H1 (cell line): Measurements from ENCODE around the gene SAPCD1. TPM values are rescaled to one million over a fixed set of nuclear protein-coding genes. Genes with fewer than 3 reads are reported as not detected.

Experiments
- CTCF ChIA-PET: fragments of 300-600 bp; sonication (Branson Sonifier 250); formaldehyde crosslinking; loops from one replicate; lab custom pipeline; 2021; ENCODE audit not compliant: partially characterized antibody; lab: Charles Lee
- POLR2A ChIA-PET: fragments of 300-600 bp; sonication (Branson Sonifier 250); formaldehyde crosslinking; loops from one replicate; lab custom pipeline; 2021; ENCODE audit warnings: inconsistent platforms; ENCODE audit not compliant: partially characterized antibody; lab: Charles Lee
- DNase-seq, 2 experiments: peaks; one replicate each; pipeline versions ENCODE4 v3.0.0 to v3.0.0-alpha.2; 2010 to 2022; ENCODE audit warnings: low spot score in 2 of 2, low read depth in 1 of 2, mixed read lengths in 1 of 2
- FAIRE-seq: peaks from 2 replicates; lab custom pipeline; 2011; peaks lifted over from hg19 to GRCh38; lab: Jason Lieb, UNC
- H2AFZ ChIP-seq: 2 replicates; pipeline ENCODE4 v1.8.1; 2012; ENCODE audit warnings: low read length, inconsistent platforms
- H2AK5ac ChIP-seq: 2 replicates; pipeline ENCODE4 v1.6.1; 2013; ENCODE audit warnings: low read depth, low read length
- H2BK120ac ChIP-seq: replicated peaks from 2 replicates; pipeline ENCODE3; 2013; ENCODE audit warnings: low read depth, low read length, inconsistent platforms
- H2BK12ac ChIP-seq: 2 replicates; pipeline ENCODE4 v1.6.1; 2013; ENCODE audit warnings: low read depth, low read length
- H2BK15ac ChIP-seq: 2 replicates; pipeline ENCODE4 v1.6.1; 2013; ENCODE audit warnings: low read length
- H2BK20ac ChIP-seq: 2 replicates; pipeline ENCODE4 v1.6.1; 2013; ENCODE audit warnings: low read length
- H2BK5ac ChIP-seq: 2 replicates; pipeline ENCODE4 v1.6.1; 2013; ENCODE audit warnings: low read depth, low read length
- H3K14ac ChIP-seq: 2 replicates; pipeline ENCODE4 v1.6.1; 2013; ENCODE audit warnings: inconsistent platforms; ENCODE audit not compliant: insufficient read length
- H3K18ac ChIP-seq: 2 replicates; pipeline ENCODE4 v1.6.1; 2013; ENCODE audit warnings: low read length; ENCODE audit errors: extremely low read depth
- H3K23ac ChIP-seq: 2 replicates; pipeline ENCODE4 v1.6.1; 2013; ENCODE audit warnings: inconsistent platforms; ENCODE audit not compliant: insufficient read length
- H3K23me2 ChIP-seq: 2 replicates; pipeline ENCODE4 v1.6.1; 2013; ENCODE audit warnings: low read depth, low read length
- H3K27ac ChIP-seq: 2 replicates; pipeline ENCODE4 v1.6.1; 2011; ENCODE audit warnings: low read depth, low read length, inconsistent platforms
- H3K27me3 ChIP-seq, 4 experiments: replicated peaks in 1 of 4; 1 replicate in 1 of 4; 2 replicates in 3 of 4; pipeline versions ENCODE4 v1.6.1 to v1.8.1; 2011 to 2013; ENCODE audit warnings: low read length in 3 of 4, mild to moderate bottlenecking in 3 of 4, inconsistent platforms in 2 of 4, mixed read lengths in 2 of 4, moderate library complexity in 1 of 4; ENCODE audit not compliant: control insufficient read depth in 3 of 4, insufficient read depth in 3 of 4; ENCODE audit errors: extremely low read depth in 1 of 4
- H3K36me3 ChIP-seq, 4 experiments: 2 replicates each; pipeline versions ENCODE4 v1.6.1 to v1.8.1; 2011 to 2013; ENCODE audit warnings: mild to moderate bottlenecking in 4 of 4, low read length in 3 of 4, moderate library complexity in 2 of 4, control low read depth in 1 of 4, inconsistent platforms in 1 of 4; ENCODE audit not compliant: insufficient read depth in 4 of 4, control insufficient read depth in 2 of 4
- H3K4ac ChIP-seq: replicated peaks from 2 replicates; pipeline ENCODE3; 2013; ENCODE audit warnings: low read length, low read depth, mixed read lengths, inconsistent platforms; ENCODE audit not compliant: insufficient read length
- H3K4me1 ChIP-seq, 4 experiments: replicated peaks in 1 of 4; 1 replicate in 1 of 4; 2 replicates in 3 of 4; pipeline versions ENCODE4 v1.6.1 to v1.8.1; 2011 to 2013; ENCODE audit warnings: low read length in 3 of 4, inconsistent platforms in 2 of 4, mixed read lengths in 1 of 4; ENCODE audit not compliant: insufficient read depth in 4 of 4, control insufficient read depth in 3 of 4
- H3K4me2 ChIP-seq, 2 experiments: 2 replicates each; pipeline versions ENCODE4 v1.6.1 to v1.8.1; 2011 to 2013; ENCODE audit warnings: low read depth in 2 of 2, low read length in 2 of 2, control low read depth in 1 of 2, inconsistent platforms in 1 of 2, mild to moderate bottlenecking in 1 of 2; ENCODE audit not compliant: insufficient read depth in 1 of 2
- H3K4me3 ChIP-seq, 4 experiments: fragments of 200-600, 300-600 bp in 1 of 4; sonication (generic), shearing (Covaris generic), sonication (Bioruptor Twin) in 1 of 4; 2 replicates each; pipeline versions ENCODE4 v1.5.1 to v1.8.1; 2011 to 2016; ENCODE audit warnings: low read length in 4 of 4, low read depth in 3 of 4, control low read depth in 2 of 4, inconsistent platforms in 2 of 4, mild to moderate bottlenecking in 2 of 4, mixed read lengths in 1 of 4, moderate library complexity in 1 of 4; ENCODE audit not compliant: insufficient read depth in 2 of 4; ENCODE audit errors: extremely low read depth in 1 of 4
- H3K56ac ChIP-seq: replicated peaks from 2 replicates; pipeline ENCODE3; 2013; ENCODE audit warnings: low read depth, mild to moderate bottlenecking, mixed read lengths, low read length, inconsistent platforms; ENCODE audit not compliant: insufficient read length
- H3K79me1 ChIP-seq: 2 replicates; pipeline ENCODE4 v1.6.1; 2013; ENCODE audit warnings: low read depth, low read length, control low read depth
- H3K79me2 ChIP-seq, 2 experiments: 2 replicates each; pipeline versions ENCODE4 v1.6.1 to v1.8.1; 2012 to 2013; ENCODE audit warnings: low read length in 2 of 2, mild to moderate bottlenecking in 2 of 2, inconsistent platforms in 1 of 2; ENCODE audit not compliant: insufficient read depth in 2 of 2, control insufficient read depth in 1 of 2
- H3K9ac ChIP-seq, 4 experiments: replicated peaks in 1 of 4; 1 replicate in 1 of 4; 2 replicates in 3 of 4; pipeline versions ENCODE4 v1.6.1 to v1.8.1; 2011 to 2013; ENCODE audit warnings: low read depth in 3 of 4, low read length in 3 of 4, control low read depth in 2 of 4, mild to moderate bottlenecking in 2 of 4, moderate library complexity in 2 of 4, inconsistent platforms in 1 of 4; ENCODE audit errors: extremely low read depth in 1 of 4
- H3K9me3 ChIP-seq, 2 experiments: 2 replicates each; pipeline versions ENCODE4 v1.6.1 to v1.8.1; 2012 to 2013; ENCODE audit warnings: mild to moderate bottlenecking in 2 of 2, moderate library complexity in 2 of 2, control low read depth in 1 of 2, inconsistent platforms in 1 of 2, low read depth in 1 of 2, low read length in 1 of 2, mixed read lengths in 1 of 2; ENCODE audit not compliant: insufficient read depth in 2 of 2
- H4K20me1 ChIP-seq, 2 experiments: replicated peaks in 1 of 2; 2 replicates each; pipeline versions ENCODE3 to v1.8.1; 2011 to 2013; ENCODE audit warnings: inconsistent platforms in 2 of 2, low read length in 2 of 2, mild to moderate bottlenecking in 1 of 2; ENCODE audit not compliant: insufficient read depth in 2 of 2, control insufficient read depth in 1 of 2
- H4K5ac ChIP-seq: 2 replicates; pipeline ENCODE4 v1.6.1; 2013; ENCODE audit warnings: low read length, low read depth, mixed read lengths, inconsistent platforms; ENCODE audit not compliant: insufficient read length
- H4K8ac ChIP-seq: 2 replicates; pipeline ENCODE4 v1.8.0; 2013; ENCODE audit warnings: mild to moderate bottlenecking, moderate library complexity, low read length, inconsistent platforms; ENCODE audit not compliant: insufficient read depth; ENCODE audit errors: extremely low read depth
- H4K91ac ChIP-seq: replicated peaks from 2 replicates; pipeline ENCODE3; 2013; ENCODE audit warnings: low read length, mixed read lengths, inconsistent platforms; ENCODE audit not compliant: insufficient read length
- ATF2 ChIP-seq: IDR thresholded peaks from 2 replicates; pipeline ENCODE4 v1.6.1; 2012; ENCODE audit warnings: low read length, inconsistent platforms
- CBX5 ChIP-seq: fragments of 300-800, 300-1000 bp; sonication (generic); IDR thresholded peaks from 2 replicates; pipeline ENCODE4 v1.7.1; 2016; ENCODE audit warnings: antibody characterized with exemption, low read length, low read depth
- CTCF ChIP-seq, 3 experiments: IDR thresholded peaks; 1 replicate in 2 of 3; 2 replicates in 1 of 3; pipeline versions ENCODE4 v1.5.1 to v1.6.1; 2011; ENCODE audit warnings: low read length in 3 of 3, mild to moderate bottlenecking in 3 of 3, inconsistent platforms in 2 of 3, low read depth in 1 of 3, moderate library complexity in 1 of 3; ENCODE audit not compliant: insufficient read depth in 1 of 3; ENCODE audit errors: control extremely low read depth in 1 of 3
- KDM4A ChIP-seq: IDR thresholded peaks from one replicate; pipeline ENCODE4 v1.7.1; 2012; ENCODE audit warnings: low read depth, mild to moderate bottlenecking, moderate library complexity, low read length, inconsistent platforms; ENCODE audit not compliant: severe bottlenecking
- TCF12 ChIP-seq: IDR thresholded peaks from 2 replicates; pipeline ENCODE4 v1.6.1; 2011; ENCODE audit warnings: low read depth, mild to moderate bottlenecking, low read length
- ZNF274 ChIP-seq: IDR thresholded peaks from 2 replicates; pipeline ENCODE4 v1.7.0; 2012; ENCODE audit warnings: low read length, borderline replicate concordance; ENCODE audit errors: extremely low read depth
- WGBS, 2 experiments: shearing (Covaris generic) in 1 of 2; methylation state at CpG; one replicate each; pipeline versions ENCODE4 v1.1.6 to v1.1.7; 2013 to 2015; ENCODE audit warnings: low lambda C conversion rate in 2 of 2, mixed read lengths in 2 of 2, inconsistent platforms in 1 of 2, low coverage in 1 of 2, missing lambda C conversion rate in 1 of 2; ENCODE audit not compliant: insufficient replicate concordance in 2 of 2, insufficient coverage in 1 of 2, insufficient read length in 1 of 2; ENCODE audit errors: extremely low coverage in 1 of 2, missing lambda C conversion rate in 1 of 2; 5-methylcytosine and 5-hydroxymethylcytosine counted together
- polyA plus RNA-seq, 7 experiments: library from polyadenylated mRNA; depleted of rRNA in 3 of 7; stranded (reverse) in 5 of 7; unstranded in 2 of 7; fragments of >200 nt in 5 of 7; fragments of 200-250 nt in 2 of 7; gene quantifications; 1 replicate in 5 of 7; 2 replicates in 1 of 7; 4 replicates in 1 of 7; pipeline versions ENCODE4 v1.2.1 to v1.2.3, GENCODE V29; 2011 to 2013; ENCODE audit warnings: missing spikeins in 2 of 7, mixed read lengths in 2 of 7
- total RNA-seq: library from RNA; stranded (reverse); fragmentation: NEBNext Ultra II Directional; extraction: Animal tissue kit (Norgen Biotek cat#: 25700); gene quantifications from 2 replicates; pipeline ENCODE4 v1.2.1, GENCODE V29; 2021

The SAPCD1 gene
- total and polyA plus RNA-seq, 2 of the 8 experiments (the other 6 are each of a cell fraction or from before 2014, with no cell fraction given): 3.1 to 5.9 TPM

GRCh38 chr6:31813465-31813849 lies 51.0 kb downstream of the SAPCD1 start:
- H2AK5ac ChIP-seq: no peak overlapping the region
- H2BK12ac ChIP-seq: no peak overlapping the region
- no peak overlapping the region for H2BK15ac ChIP-seq
- H3K14ac ChIP-seq: no peak overlapping the region
- no peak overlapping the region for H3K18ac ChIP-seq
- H3K23me2 ChIP-seq: peaks cover 6% of the 10 kb centered on the region; the same call in 1 of the 2 replicates
- TF ChIP-seq CBX5: no peak
- no peak for TF ChIP-seq KDM4A
- no peak for TF ChIP-seq TCF12
- TF ChIP-seq ATF2: no peak
- TF ChIP-seq CTCF (IDR thresholded peaks at IDR 0.05; ENCODE audit: control extremely low read depth in 1 of 3, insufficient read depth in 1 of 3, low read depth in 1 of 3, low read length in 3 of 3): no peak
- TF ChIP-seq ZNF274: no peak
- no peak overlapping the region for H3K4ac ChIP-seq
- peak overlapping the region in 3 of 4 experiments; percentile 33 to 63 (median 38); a peak in 4 of 8 replicates for H3K4me3 ChIP-seq
- no peak overlapping the region for H3K27ac ChIP-seq
- H3K56ac ChIP-seq: no peak overlapping the region
- WGBS, 2 experiments: 94% methylated on average over 7 of the region's 7 CpGs; no CpG with 5 or more reads in 1 of the 2 experiments
- H2BK20ac ChIP-seq: no peak overlapping the region
- H3K79me1 ChIP-seq: peaks cover 2% of the 10 kb centered on the region; the same call in 1 of the 2 replicates
- H3K79me2 ChIP-seq: peaks cover 0 to 5% of the 10 kb centered on the region in 2 experiments; a peak in 1 of 4 replicates
- no peak overlapping the region for H2BK5ac ChIP-seq
- peak overlapping the region; percentile 22 for H2BK120ac ChIP-seq
- DNase-seq (no peak), FAIRE-seq (no peak)
- no peak overlapping the region for H4K5ac ChIP-seq
- H3K4me2 ChIP-seq: peak overlapping the region; percentile 70 to 71; a peak in 3 of 4 replicates
- ChIA-PET CTCF (interaction anchor here (0.6 to 3.6 kb wide), 8 partner anchors 8 to 356 kb away, joined by 3 to 28 read pairs (median 6); partner anchors contain the start of gene VARS1), POLR2A (interaction anchor here (0.9 to 6.3 kb wide), 17 partner anchors 8 to 187 kb away, joined by 3 to 119 read pairs (median 8); partner anchors contain the start of genes DDAH2, HSPA1B, LSM2 and MSH5)
- no peak overlapping the region for H3K9ac ChIP-seq
- no peaks in the 10 kb centered on the region for H4K20me1 ChIP-seq
- no peak overlapping the region for H2AFZ ChIP-seq
- no peak overlapping the region for H3K23ac ChIP-seq
- no peak overlapping the region for H4K8ac ChIP-seq
- no peaks in the 10 kb centered on the region for H3K27me3 ChIP-seq
- no peaks in the 10 kb centered on the region for H3K36me3 ChIP-seq
- peak overlapping the region; percentile 15 for H4K91ac ChIP-seq
- H3K4me1 ChIP-seq: peaks cover 0 to 5% (median 3%) of the 10 kb centered on the region in 4 experiments; a peak in 4 of 7 replicates
- no peaks in the 10 kb centered on the region for H3K9me3 ChIP-seq
